ENCODE measurements around the gene RAMACL.

GRCh38 chr6:166579237-166579850, 7.1 kb downstream of the RAMACL start:
- no peak for TF ChIP-seq CTCF (IDR thresholded peaks at IDR 0.05)
- TF ChIP-seq POLR2A (IDR thresholded peaks at IDR 0.05) = no peak
